ENCODE results near the gene DOCK3. TPM values are rescaled to one million over a fixed set of nuclear protein-coding genes. Genes with fewer than 3 reads are reported as not detected.

Gene DOCK3
- total RNA-seq, 4 donors from 2014 or later: 2.1 to 8.6 (median 2.9) TPM

DNA sequence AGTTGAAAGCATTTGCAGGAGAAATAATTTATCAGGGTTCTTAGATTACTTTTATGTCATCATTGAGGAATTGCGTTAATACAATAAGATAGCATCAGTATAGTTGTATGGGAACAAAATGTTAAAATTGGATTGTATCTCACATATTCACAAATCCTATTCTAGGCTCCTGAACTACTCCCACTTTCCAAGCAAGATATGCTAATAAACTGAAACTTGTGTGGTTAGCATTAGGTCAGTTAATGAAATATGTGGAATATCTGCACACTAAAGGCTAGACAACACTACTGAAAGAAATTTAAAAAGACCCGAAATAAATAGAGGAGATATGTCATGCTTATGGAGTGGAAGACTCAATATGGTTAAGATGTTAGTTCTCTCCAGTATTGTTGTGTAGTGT, 272.7 kb downstream of the DOCK3 start:
- no peaks in the 10 kb centered on the region for H3K4me1 ChIP-seq
- no peaks in the 10 kb centered on the region for H3K27me3 ChIP-seq
- no peak overlapping the region for H3K27ac ChIP-seq
- H3K9me3 ChIP-seq: no peaks in the 10 kb centered on the region
- H3K36me3 ChIP-seq: no peaks in the 10 kb centered on the region
- 88% methylated on average over 2 of the region's 2 CpGs for WGBS
- H3K4me3 ChIP-seq: no peak overlapping the region
- DNase-seq (ENCODE audit: low spot score in 2 of 2): no peak
- no peak for TF ChIP-seq POLR2AphosphoS5 (IDR thresholded peaks at IDR 0.05)
- no peak for TF ChIP-seq EP300 (IDR thresholded peaks at IDR 0.05)
- TF ChIP-seq POLR2A (IDR thresholded peaks at IDR 0.05): no peak
- no peak for TF ChIP-seq CTCF (IDR thresholded peaks at IDR 0.05)

DNA sequence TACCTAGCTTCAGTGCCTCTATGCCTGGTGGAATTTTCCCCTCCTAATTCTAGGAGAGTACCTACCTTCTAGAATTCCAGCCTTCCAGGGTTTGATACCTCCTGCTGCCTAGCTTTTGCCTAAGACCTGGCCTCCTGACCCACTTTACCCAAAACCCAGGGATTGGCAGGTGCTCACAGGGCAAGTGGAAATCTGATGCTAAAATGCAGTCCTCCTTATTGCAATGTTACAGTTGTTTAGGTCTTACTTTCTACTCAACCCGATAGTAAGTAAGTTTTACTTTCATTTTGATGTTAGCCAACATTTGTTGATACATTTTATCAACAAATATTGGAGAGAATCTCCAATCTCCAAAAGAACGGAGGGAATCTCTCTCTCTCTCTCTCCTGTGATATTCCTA, 275.9 kb downstream of the DOCK3 start:
- H3K27ac ChIP-seq: no peak overlapping the region
- H3K27me3 ChIP-seq: no peaks in the 10 kb centered on the region
- no peaks in the 10 kb centered on the region for H3K36me3 ChIP-seq
- no peaks in the 10 kb centered on the region for H3K9me3 ChIP-seq
- H3K4me1 ChIP-seq: no peaks in the 10 kb centered on the region
- H3K4me3 ChIP-seq: no peak overlapping the region
- no peak for TF ChIP-seq POLR2A (IDR thresholded peaks at IDR 0.05)
- TF ChIP-seq CTCF (IDR thresholded peaks at IDR 0.05): no peak
- no peak for TF ChIP-seq POLR2AphosphoS5 (IDR thresholded peaks at IDR 0.05)
- no peak for TF ChIP-seq EP300 (IDR thresholded peaks at IDR 0.05)
- 80% methylated on average over 2 of the region's 2 CpGs for WGBS
- DNase-seq (ENCODE audit: low spot score in 2 of 2): no peak

DNA sequence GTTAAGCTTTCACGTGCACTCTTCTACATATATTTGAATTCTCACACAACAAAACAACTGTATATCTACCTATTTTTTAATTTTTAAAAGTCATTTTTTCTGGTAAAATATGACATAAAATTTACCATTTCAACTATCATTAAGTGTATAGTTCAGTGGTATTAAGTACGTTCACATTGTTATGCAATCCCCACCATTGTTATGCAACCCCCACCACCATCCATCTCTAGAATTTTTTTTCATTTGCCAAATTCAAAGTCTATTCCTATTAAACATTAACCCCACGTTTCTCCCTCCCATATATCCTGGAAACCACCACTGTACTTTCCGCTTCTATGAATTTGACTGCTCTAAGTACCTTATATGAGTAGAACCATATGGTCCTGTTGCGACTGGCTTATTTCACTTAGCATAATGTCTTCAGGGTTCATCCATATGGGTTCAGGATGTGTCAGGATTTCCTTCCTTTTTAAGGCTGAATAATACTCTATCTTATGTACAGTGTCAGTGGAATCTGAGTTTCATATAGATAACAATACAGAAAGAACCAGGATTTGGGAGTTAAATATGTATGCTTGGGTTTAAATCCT, 279.2 kb downstream of the DOCK3 start:
- WGBS: 60% methylated on average over 5 of the region's 5 CpGs
- H3K9me3 ChIP-seq: no peaks in the 10 kb centered on the region
- H3K36me3 ChIP-seq: no peaks in the 10 kb centered on the region
- TF ChIP-seq EP300 (IDR thresholded peaks at IDR 0.05) (no peak), CTCF (IDR thresholded peaks at IDR 0.05) (no peak), POLR2A (IDR thresholded peaks at IDR 0.05) (no peak), POLR2AphosphoS5 (IDR thresholded peaks at IDR 0.05) (no peak)
- H3K4me1 ChIP-seq: no peaks in the 10 kb centered on the region
- DNase-seq (ENCODE audit: low spot score in 2 of 2): no peak
- no peak overlapping the region for H3K27ac ChIP-seq
- H3K4me3 ChIP-seq: no peak overlapping the region
- no peaks in the 10 kb centered on the region for H3K27me3 ChIP-seq

GRCh38 chr3:50961386-50961785, 286.7 kb downstream of the DOCK3 start:
- no peak overlapping the region for H3K27ac ChIP-seq
- TF ChIP-seq CTCF (IDR thresholded peaks at IDR 0.05) (no peak), POLR2AphosphoS5 (IDR thresholded peaks at IDR 0.05) (no peak), POLR2A (IDR thresholded peaks at IDR 0.05) (no peak), EP300 (IDR thresholded peaks at IDR 0.05) (no peak)
- no peaks in the 10 kb centered on the region for H3K36me3 ChIP-seq
- H3K27me3 ChIP-seq: no peaks in the 10 kb centered on the region
- DNase-seq (ENCODE audit: low spot score in 2 of 2): no peak
- H3K4me3 ChIP-seq: no peak overlapping the region
- no peaks in the 10 kb centered on the region for H3K4me1 ChIP-seq
- whole genome bisulfite sequencing: 51% methylated on average over 1 of the region's 1 CpG
- H3K9me3 ChIP-seq: no peaks in the 10 kb centered on the region

GRCh38 chr3:50971487-50971924, 296.8 kb downstream of the DOCK3 start:
- Histone ChIP-seq H3K27me3 (no peaks in the 10 kb centered on the region), H3K27ac (no peak overlapping the region), H3K36me3 (no peaks in the 10 kb centered on the region), H3K9me3 (peaks cover 6% of the 10 kb centered on the region), H3K4me1 (no peaks in the 10 kb centered on the region), H3K4me3 (no peak overlapping the region)
- DNase-seq (ENCODE audit: low spot score in 2 of 2): no peak
- WGBS: 0% methylated on average over 3 of the region's 3 CpGs
- TF ChIP-seq POLR2A (IDR thresholded peaks at IDR 0.05) (no peak), CTCF (IDR thresholded peaks at IDR 0.05) (peak in 1 of 2 donors; percentile 64), POLR2AphosphoS5 (IDR thresholded peaks at IDR 0.05) (no peak), EP300 (IDR thresholded peaks at IDR 0.05) (no peak)
